ENCODE data around the gene ATXN7L1.

The ATXN7L1 gene

DNA sequence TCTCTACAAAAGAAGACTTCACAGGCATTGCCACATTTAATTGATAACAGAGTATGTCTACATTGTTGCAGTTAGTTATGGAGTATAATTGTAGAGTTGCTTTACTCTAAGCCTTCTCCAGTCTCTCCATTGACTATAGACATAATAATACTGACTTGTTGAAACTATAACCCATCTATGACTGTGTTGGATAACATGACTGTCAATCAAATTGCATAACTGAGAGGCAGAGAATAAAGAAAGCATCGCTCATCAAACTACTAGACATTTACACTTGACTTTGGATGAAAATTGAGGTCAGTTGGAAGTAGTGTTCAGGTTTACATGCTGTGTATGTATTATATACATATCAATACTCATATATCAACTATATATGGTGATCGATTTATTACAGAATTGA lies 3.4 kb upstream of the ATXN7L1 start:
- CTCF ChIA-PET: interaction anchor here (0.9 to 4.2 kb wide), 4 partner anchors 115 to 223 kb away, joined by 3 to 19 read pairs (median 6); no protein-coding TSS in a partner anchor
- no peak overlapping the region for H3K27ac ChIP-seq (ENCODE audit: extremely low read depth, low read depth, low read length)
- no peaks in the 10 kb centered on the region for H3K9me3 ChIP-seq (ENCODE audit: control insufficient read depth, insufficient read depth, low read depth, low read length)
- TF ChIP-seq ZNF157 (tag by site-specific recombination; IDR thresholded peaks at IDR 0.05) (no peak), ZFP69B (tag by site-specific recombination; IDR thresholded peaks at IDR 0.05) (no peak), ZNF10 (tag by site-specific recombination; IDR thresholded peaks at IDR 0.05) (no peak), ZNF549 (tag by site-specific recombination; IDR thresholded peaks at IDR 0.05) (no peak), KLF16 (tag by site-specific recombination; IDR thresholded peaks at IDR 0.05) (no peak), ZNF837 (tag by site-specific recombination; IDR thresholded peaks at IDR 0.05) (no peak), BCL11A (tag by site-specific recombination; IDR thresholded peaks at IDR 0.05; ENCODE audit: low read depth) (no peak)
- TF ChIP-seq, protein P1, sequence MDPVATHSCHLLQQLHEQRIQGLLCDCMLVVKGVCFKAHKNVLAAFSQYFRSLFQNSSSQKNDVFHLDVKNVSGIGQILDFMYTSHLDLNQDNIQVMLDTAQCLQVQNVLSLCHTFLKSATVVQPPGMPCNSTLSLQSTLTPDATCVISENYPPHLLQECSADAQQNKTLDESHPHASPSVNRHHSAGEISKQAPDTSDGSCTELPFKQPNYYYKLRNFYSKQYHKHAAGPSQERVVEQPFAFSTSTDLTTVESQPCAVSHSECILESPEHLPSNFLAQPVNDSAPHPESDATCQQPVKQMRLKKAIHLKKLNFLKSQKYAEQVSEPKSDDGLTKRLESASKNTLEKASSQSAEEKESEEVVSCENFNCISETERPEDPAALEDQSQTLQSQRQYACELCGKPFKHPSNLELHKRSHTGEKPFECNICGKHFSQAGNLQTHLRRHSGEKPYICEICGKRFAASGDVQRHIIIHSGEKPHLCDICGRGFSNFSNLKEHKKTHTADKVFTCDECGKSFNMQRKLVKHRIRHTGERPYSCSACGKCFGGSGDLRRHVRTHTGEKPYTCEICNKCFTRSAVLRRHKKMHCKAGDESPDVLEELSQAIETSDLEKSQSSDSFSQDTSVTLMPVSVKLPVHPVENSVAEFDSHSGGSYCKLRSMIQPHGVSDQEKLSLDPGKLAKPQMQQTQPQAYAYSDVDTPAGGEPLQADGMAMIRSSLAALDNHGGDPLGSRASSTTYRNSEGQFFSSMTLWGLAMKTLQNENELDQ (tag by site-specific recombination; IDR thresholded peaks at IDR 0.05; ENCODE audit: low read depth): no peak
- no peaks in the 10 kb centered on the region; a peak in 1 of 3 replicates for H3K36me3 ChIP-seq (ENCODE audit: control insufficient read depth in 2 of 2, insufficient read depth in 1 of 2, low read length in 2 of 2)
- no peak overlapping the region for H3K4me3 ChIP-seq (ENCODE audit: low read depth, low read length)
- peaks cover 5% of the 10 kb centered on the region for H3K4me1 ChIP-seq (ENCODE audit: control insufficient read depth, insufficient read depth, low read length)
- POLR2A ChIA-PET: no interaction called here

DNA sequence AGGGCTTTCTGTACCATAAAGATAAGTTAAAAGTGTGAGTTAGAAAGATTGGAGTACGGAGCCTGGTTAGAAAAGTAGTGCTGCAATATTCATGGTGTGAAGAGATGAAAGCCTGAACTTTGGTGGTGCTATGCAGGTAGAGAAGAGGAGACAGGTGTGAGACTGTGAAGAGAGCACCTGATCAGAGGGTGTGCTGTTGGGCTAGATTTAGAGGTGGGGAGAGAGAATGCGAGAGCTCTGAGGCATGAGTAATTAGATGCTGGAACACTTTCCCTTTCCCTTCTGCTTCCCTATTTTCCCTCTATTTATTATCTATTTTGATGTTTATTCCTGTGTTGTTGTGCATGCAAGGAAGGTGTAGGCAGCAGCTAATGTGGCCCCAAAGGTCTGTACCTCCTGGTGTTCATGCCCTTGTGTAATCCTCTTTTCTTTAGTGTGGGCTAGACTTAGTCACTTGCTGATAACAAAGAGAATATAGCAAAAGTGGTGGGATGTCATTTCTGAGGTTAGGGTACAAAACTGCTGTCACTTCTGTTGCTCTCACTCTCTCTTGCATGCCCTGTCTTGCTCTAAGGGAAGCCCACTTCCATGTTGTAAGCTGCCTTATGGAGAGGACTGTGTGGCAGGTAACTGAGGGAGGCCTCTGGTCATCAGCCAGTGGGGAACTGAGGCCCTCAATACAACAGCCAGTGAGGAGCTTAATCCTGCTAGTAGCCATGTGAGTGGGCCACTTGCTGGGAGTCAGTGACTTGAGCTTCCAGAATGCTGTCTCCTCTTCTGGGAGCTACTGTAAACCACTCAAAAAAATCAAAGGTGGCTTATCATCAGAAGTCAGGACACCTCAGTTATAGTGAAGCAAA lies 2.6 kb upstream of the ATXN7L1 start:
- Histone ChIP-seq H3K4me3 (ENCODE audit: low read depth, low read length) (no peak overlapping the region), H3K27ac (ENCODE audit: extremely low read depth, low read depth, low read length) (no peak overlapping the region), H3K4me1 (ENCODE audit: control insufficient read depth, insufficient read depth, low read length) (peaks cover 5% of the 10 kb centered on the region), H3K36me3 (ENCODE audit: control insufficient read depth in 2 of 2, insufficient read depth in 1 of 2, low read length in 2 of 2) (no peaks in the 10 kb centered on the region; a peak in 1 of 3 replicates), H3K9me3 (ENCODE audit: control insufficient read depth, insufficient read depth, low read depth, low read length) (no peaks in the 10 kb centered on the region)
- TF ChIP-seq PRDM1 (tag by site-specific recombination; IDR thresholded peaks at IDR 0.05) (peak; percentile 86), EGR2 (tag by site-specific recombination; IDR thresholded peaks at IDR 0.05; ENCODE audit: low read depth) (peak; percentile 63), ZNF341 (tag by site-specific recombination; IDR thresholded peaks at IDR 0.05; ENCODE audit: low read depth) (peak; percentile 38; the same call in 1 of the 2 replicates), ZNF302 (tag by site-specific recombination; IDR thresholded peaks at IDR 0.05; ENCODE audit: low read depth) (no peak), ZNF114 (tag by site-specific recombination; IDR thresholded peaks at IDR 0.05) (no peak), ZFHX2 (tag by site-specific recombination; conservative IDR thresholded peaks at IDR 0.05) (peak; percentile 52), OSR2 (tag by site-specific recombination; IDR thresholded peaks at IDR 0.05) (peak; percentile 25; the same call in 1 of the 2 replicates)
- CTCF ChIA-PET: interaction anchor here (0.6 to 4.2 kb wide), 8 partner anchors 9 to 222 kb away, joined by 3 to 19 read pairs (median 4); no protein-coding TSS in a partner anchor
- POLR2A ChIA-PET: no interaction called here

DNA sequence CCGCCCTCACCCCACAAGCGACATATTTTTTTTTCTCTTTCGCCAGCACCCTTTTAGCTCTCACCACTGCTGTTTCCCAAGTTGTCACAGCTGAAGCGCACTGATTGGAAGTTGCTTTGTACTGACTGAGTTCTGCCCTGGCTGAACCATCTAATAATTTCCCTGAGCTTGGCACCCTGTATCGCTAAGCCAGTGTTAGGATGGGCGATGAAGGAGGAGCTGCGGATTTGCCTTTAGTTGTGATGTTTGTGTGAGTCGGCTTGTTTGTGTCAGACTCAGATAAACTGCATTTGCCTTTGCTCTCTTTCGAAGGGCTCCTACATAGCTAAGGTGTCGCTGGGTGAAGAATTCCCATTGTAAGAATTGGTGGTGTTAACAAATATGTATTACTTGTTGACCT lies 1.3 kb upstream of the ATXN7L1 start:
- Histone ChIP-seq H3K27ac (ENCODE audit: extremely low read depth, low read depth, low read length) (no peak overlapping the region), H3K4me1 (ENCODE audit: control insufficient read depth, insufficient read depth, low read length) (peaks cover 5% of the 10 kb centered on the region), H3K9me3 (ENCODE audit: control insufficient read depth, insufficient read depth, low read depth, low read length) (no peaks in the 10 kb centered on the region), H3K36me3 (ENCODE audit: control insufficient read depth in 2 of 2, insufficient read depth in 1 of 2, low read length in 2 of 2) (no peaks in the 10 kb centered on the region; a peak in 1 of 3 replicates), H3K4me3 (ENCODE audit: low read depth, low read length) (no peak overlapping the region; the same call in 1 of the 2 replicates)
- POLR2A ChIA-PET: no interaction called here
- CTCF ChIA-PET: interaction anchor here (0.5 to 4.2 kb wide), 12 partner anchors 10 to 339 kb away, joined by 3 to 19 read pairs (median 4); no protein-coding TSS in a partner anchor
- TF ChIP-seq ZNF366 (tag by site-specific recombination; conservative IDR thresholded peaks at IDR 0.05) (no peak), ZNF121 (tag by site-specific recombination; IDR thresholded peaks at IDR 0.05) (no peak), PRDM1 (tag by site-specific recombination; IDR thresholded peaks at IDR 0.05) (no peak), ZNF558 (tag by site-specific recombination; IDR thresholded peaks at IDR 0.05) (no peak), ZNF274 (IDR thresholded peaks at IDR 0.05; ENCODE audit: low read length) (no peak), ZNF274 (tag by site-specific recombination; IDR thresholded peaks at IDR 0.05; ENCODE audit: borderline replicate concordance) (no peak)
- TF ChIP-seq, protein P2, sequence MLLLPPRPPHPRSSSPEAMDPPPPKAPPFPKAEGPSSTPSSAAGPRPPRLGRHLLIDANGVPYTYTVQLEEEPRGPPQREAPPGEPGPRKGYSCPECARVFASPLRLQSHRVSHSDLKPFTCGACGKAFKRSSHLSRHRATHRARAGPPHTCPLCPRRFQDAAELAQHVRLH (tag by site-specific recombination; IDR thresholded peaks at IDR 0.05): no peak
- TF ChIP-seq, protein P3, sequence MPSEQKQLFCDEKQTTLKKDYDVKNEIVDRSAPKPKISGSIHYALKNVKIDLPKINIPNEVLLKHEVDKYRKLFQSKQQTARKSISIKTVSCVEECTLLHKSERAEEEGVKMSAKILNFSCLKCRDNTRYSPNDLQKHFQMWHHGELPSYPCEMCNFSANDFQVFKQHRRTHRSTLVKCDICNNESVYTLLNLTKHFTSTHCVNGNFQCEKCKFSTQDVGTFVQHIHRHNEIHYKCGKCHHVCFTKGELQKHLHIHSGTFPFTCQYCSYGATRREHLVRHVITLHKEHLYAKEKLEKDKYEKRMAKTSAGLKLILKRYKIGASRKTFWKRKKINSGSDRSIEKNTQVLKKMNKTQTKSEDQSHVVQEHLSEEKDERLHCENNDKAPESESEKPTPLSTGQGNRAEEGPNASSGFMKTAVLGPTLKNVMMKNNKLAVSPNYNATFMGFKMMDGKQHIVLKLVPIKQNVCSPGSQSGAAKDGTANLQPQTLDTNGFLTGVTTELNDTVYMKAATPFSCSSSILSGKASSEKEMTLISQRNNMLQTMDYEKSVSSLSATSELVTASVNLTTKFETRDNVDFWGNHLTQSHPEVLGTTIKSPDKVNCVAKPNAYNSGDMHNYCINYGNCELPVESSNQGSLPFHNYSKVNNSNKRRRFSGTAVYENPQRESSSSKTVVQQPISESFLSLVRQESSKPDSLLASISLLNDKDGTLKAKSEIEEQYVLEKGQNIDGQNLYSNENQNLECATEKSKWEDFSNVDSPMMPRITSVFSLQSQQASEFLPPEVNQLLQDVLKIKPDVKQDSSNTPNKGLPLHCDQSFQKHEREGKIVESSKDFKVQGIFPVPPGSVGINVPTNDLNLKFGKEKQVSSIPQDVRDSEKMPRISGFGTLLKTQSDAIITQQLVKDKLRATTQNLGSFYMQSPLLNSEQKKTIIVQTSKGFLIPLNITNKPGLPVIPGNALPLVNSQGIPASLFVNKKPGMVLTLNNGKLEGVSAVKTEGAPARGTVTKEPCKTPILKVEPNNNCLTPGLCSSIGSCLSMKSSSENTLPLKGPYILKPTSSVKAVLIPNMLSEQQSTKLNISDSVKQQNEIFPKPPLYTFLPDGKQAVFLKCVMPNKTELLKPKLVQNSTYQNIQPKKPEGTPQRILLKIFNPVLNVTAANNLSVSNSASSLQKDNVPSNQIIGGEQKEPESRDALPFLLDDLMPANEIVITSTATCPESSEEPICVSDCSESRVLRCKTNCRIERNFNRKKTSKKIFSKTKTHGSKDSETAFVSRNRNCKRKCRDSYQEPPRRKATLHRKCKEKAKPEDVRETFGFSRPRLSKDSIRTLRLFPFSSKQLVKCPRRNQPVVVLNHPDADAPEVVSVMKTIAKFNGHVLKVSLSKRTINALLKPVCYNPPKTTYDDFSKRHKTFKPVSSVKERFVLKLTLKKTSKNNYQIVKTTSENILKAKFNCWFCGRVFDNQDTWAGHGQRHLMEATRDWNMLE (tag by site-specific recombination; conservative IDR thresholded peaks at IDR 0.05; ENCODE audit: low read depth): no peak
- TF ChIP-seq, protein P4, sequence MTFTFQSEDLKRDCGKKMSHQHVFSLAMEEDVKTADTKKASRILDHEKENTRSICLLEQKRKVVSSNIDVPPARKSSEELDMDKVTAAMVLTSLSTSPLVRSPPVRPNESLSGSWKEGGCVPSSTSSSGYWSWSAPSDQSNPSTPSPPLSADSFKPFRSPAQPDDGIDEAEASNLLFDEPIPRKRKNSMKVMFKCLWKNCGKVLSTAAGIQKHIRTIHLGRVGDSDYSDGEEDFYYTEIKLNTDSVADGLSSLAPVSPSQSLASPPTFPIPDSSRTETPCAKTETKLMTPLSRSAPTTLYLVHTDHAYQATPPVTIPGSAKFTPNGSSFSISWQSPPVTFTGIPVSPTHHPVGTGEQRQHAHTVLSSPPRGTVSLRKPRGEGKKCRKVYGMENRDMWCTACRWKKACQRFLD (tag by site-specific recombination; IDR thresholded peaks at IDR 0.05): no peak

Data from HEK293 (cell line).